IMR-90 (cell line): ENCODE results near the gene VAT1. TPM values are rescaled to one million over a fixed set of nuclear protein-coding genes. Genes with fewer than 3 reads are reported as not detected.

Experiments
- ATAC-seq: fragments of 200-7000 bp; cut with Tn5 transposase; 2 replicates; pipeline ENCODE4 v1.9.1; 2020; ENCODE audit warnings: low read depth, mild to moderate bottlenecking, moderate library complexity
- BruUV-seq: library from RNA; stranded (reverse); fragments of 400-500 nt; replicated peaks from 2 replicates; lab custom pipeline; 2021; lab: Mats Ljungman, UMichigan
- CTCF ChIA-PET: fragments of 300-600 bp; formaldehyde crosslinking; extraction: SDS; loops from one replicate; lab custom pipeline; 2021; ENCODE audit warnings: antibody characterized with exemption; lab: Yijun Ruan, JAX
- POLR2A ChIA-PET: fragments of 300-600 bp; sonication (Branson Sonifier 250); formaldehyde crosslinking; loops from one replicate; lab custom pipeline; 2022; ENCODE audit warnings: antibody characterized with exemption; ENCODE audit not compliant: unreplicated experiment; lab: Charles Lee
- DNase-seq: peaks from one replicate; pipeline ENCODE4 v3.0.0; 2013
- H2AFZ ChIP-seq: replicated peaks from 2 replicates; pipeline ENCODE3; 2013; ENCODE audit warnings: low read length, mild to moderate bottlenecking; ENCODE audit not compliant: poor library complexity
- H2AK5ac ChIP-seq: 2 replicates; pipeline ENCODE4 v1.6.1; 2013; ENCODE audit warnings: low read depth, low read length, inconsistent platforms
- H2AK9ac ChIP-seq: replicated peaks from 2 replicates; pipeline ENCODE3; 2013; ENCODE audit warnings: mild to moderate bottlenecking, low read depth, low read length, moderate library complexity; ENCODE audit not compliant: poor library complexity
- H2BK120ac ChIP-seq: 2 replicates; pipeline ENCODE4 v1.6.1; 2013; ENCODE audit warnings: low read depth, low read length, inconsistent platforms
- H2BK15ac ChIP-seq: 3 replicates; pipeline ENCODE4 v1.6.1; 2013; ENCODE audit warnings: low read depth, low read length, inconsistent platforms
- H2BK20ac ChIP-seq: 2 replicates; pipeline ENCODE4 v1.6.1; 2013; ENCODE audit warnings: low read depth, mild to moderate bottlenecking, inconsistent platforms, low read length, moderate library complexity
- H2BK5ac ChIP-seq: 2 replicates; pipeline ENCODE4 v1.6.1; 2013; ENCODE audit warnings: mild to moderate bottlenecking, low read depth, low read length, inconsistent platforms; ENCODE audit not compliant: poor library complexity, severe bottlenecking
- H3K14ac ChIP-seq: replicated peaks from 2 replicates; pipeline ENCODE4 v1.6.1; 2013; ENCODE audit warnings: low read depth, low read length, inconsistent platforms
- H3K18ac ChIP-seq: 2 replicates; pipeline ENCODE4 v1.6.1; 2013; ENCODE audit warnings: low read depth, low read length, control low read depth
- H3K23ac ChIP-seq: 2 replicates; pipeline ENCODE4 v1.6.1; 2013; ENCODE audit warnings: low read depth, low read length, inconsistent platforms
- H3K27ac ChIP-seq: 2 replicates; pipeline ENCODE4 v1.5.1; 2013; ENCODE audit warnings: mild to moderate bottlenecking, control low read depth, low read length; ENCODE audit not compliant: insufficient read depth
- H3K27me3 ChIP-seq: 2 replicates; pipeline ENCODE4 v1.6.1; 2013; ENCODE audit warnings: low read length; ENCODE audit not compliant: control insufficient read depth, insufficient read depth
- H3K36me3 ChIP-seq: 2 replicates; pipeline ENCODE4 v1.6.1; 2013; ENCODE audit warnings: low read length, mixed read lengths; ENCODE audit not compliant: control insufficient read depth, insufficient read depth
- H3K4ac ChIP-seq: 2 replicates; pipeline ENCODE4 v1.6.1; 2013; ENCODE audit warnings: low read depth, low read length, inconsistent platforms
- H3K4me1 ChIP-seq: 2 replicates; pipeline ENCODE4 v1.6.1; 2013; ENCODE audit warnings: low read length, mixed read lengths; ENCODE audit not compliant: control insufficient read depth, insufficient read depth
- H3K4me2 ChIP-seq: 2 replicates; pipeline ENCODE4 v1.6.1; 2013; ENCODE audit warnings: low read depth, mild to moderate bottlenecking, control low read depth, low read length, moderate library complexity
- H3K4me3 ChIP-seq: 2 replicates; pipeline ENCODE4 v1.5.1; 2013; ENCODE audit warnings: low read depth, mild to moderate bottlenecking, control low read depth, low read length, moderate library complexity; ENCODE audit not compliant: insufficient read depth
- H3K56ac ChIP-seq: 2 replicates; pipeline ENCODE4 v1.6.1; 2013; ENCODE audit warnings: low read length, inconsistent platforms; ENCODE audit not compliant: insufficient read depth; ENCODE audit errors: extremely low read depth
- H3K79me1 ChIP-seq, 2 experiments: 2 replicates each; pipeline ENCODE4 v1.6.1; 2013; ENCODE audit warnings: low read length in 2 of 2, inconsistent platforms in 1 of 2, low read depth in 1 of 2
- H3K9ac ChIP-seq: 2 replicates; pipeline ENCODE4 v1.6.1; 2013; ENCODE audit warnings: low read depth, low read length, control low read depth
- H3K9me1 ChIP-seq: 2 replicates; pipeline ENCODE4 v1.6.1; 2013; ENCODE audit warnings: low read length, inconsistent platforms; ENCODE audit not compliant: insufficient read depth
- H3K9me3 ChIP-seq: 2 replicates; pipeline ENCODE4 v1.6.1; 2013; ENCODE audit warnings: low read length; ENCODE audit not compliant: control insufficient read depth, insufficient read depth
- H4K20me1 ChIP-seq: 2 replicates; pipeline ENCODE4 v1.6.1; 2013; ENCODE audit warnings: low read length, inconsistent platforms; ENCODE audit not compliant: insufficient read depth
- H4K5ac ChIP-seq: 2 replicates; pipeline ENCODE4 v1.6.1; 2013; ENCODE audit warnings: mild to moderate bottlenecking, low read depth, low read length, control low read depth
- H4K8ac ChIP-seq, 2 experiments: 2 replicates each; pipeline ENCODE4 v1.6.1; 2013; ENCODE audit warnings: low read depth in 2 of 2, low read length in 2 of 2, control low read depth in 1 of 2, inconsistent platforms in 1 of 2
- H4K91ac ChIP-seq: 2 replicates; pipeline ENCODE4 v1.6.1; 2013; ENCODE audit warnings: low read depth, low read length, inconsistent platforms; ENCODE audit not compliant: insufficient read depth
- BHLHE40 ChIP-seq: fragments of 150-350 bp; IDR thresholded peaks from 2 replicates; pipeline ENCODE4 v1.6.1; 2016; ENCODE audit warnings: mild to moderate bottlenecking, low read depth, low read length
- CEBPB ChIP-seq: IDR thresholded peaks from 2 replicates; pipeline ENCODE4 v1.6.1; 2012; ENCODE audit warnings: low read depth, low read length, improper control_type of control experiment
- CHD1 ChIP-seq: IDR thresholded peaks from 2 replicates; pipeline ENCODE4 v1.6.1; 2012; ENCODE audit warnings: low read depth, low read length, improper control_type of control experiment
- ELK1 ChIP-seq: fragments of 150-350 bp; IDR thresholded peaks from 2 replicates; pipeline ENCODE4 v1.6.1; 2016; ENCODE audit warnings: low read depth, mild to moderate bottlenecking, low read length, moderate library complexity, borderline replicate concordance
- FOS ChIP-seq: fragments of 150-350 bp; IDR thresholded peaks from 2 replicates; pipeline ENCODE4 v1.6.1; 2016; ENCODE audit warnings: low read depth, low read length
- MAFK ChIP-seq: IDR thresholded peaks from 2 replicates; pipeline ENCODE4 v1.6.1; 2012; ENCODE audit warnings: low read depth, low read length, improper control_type of control experiment
- MAZ ChIP-seq: IDR thresholded peaks from 2 replicates; pipeline ENCODE4 v1.6.1; 2012; ENCODE audit warnings: low read depth, mild to moderate bottlenecking, low read length, improper control_type of control experiment, moderate library complexity, borderline replicate concordance
- MXI1 ChIP-seq: IDR thresholded peaks from 2 replicates; pipeline ENCODE4 v1.6.1; 2012; ENCODE audit warnings: low read depth, mild to moderate bottlenecking, low read length, moderate library complexity, borderline replicate concordance
- NFE2L2 ChIP-seq: fragments of 150-350 bp; IDR thresholded peaks from 2 replicates; pipeline ENCODE4 v1.6.1; 2016; ENCODE audit warnings: low read depth, mild to moderate bottlenecking, low read length
- POLR2A ChIP-seq: IDR thresholded peaks from 2 replicates; pipeline ENCODE4 v1.6.1; 2012; ENCODE audit warnings: mild to moderate bottlenecking, low read depth, low read length
- RAD21 ChIP-seq: IDR thresholded peaks from 2 replicates; pipeline ENCODE4 v1.6.1; 2012; ENCODE audit warnings: low read length, improper control_type of control experiment
- RCOR1 ChIP-seq: IDR thresholded peaks from 2 replicates; pipeline ENCODE4 v1.6.1; 2012; ENCODE audit warnings: mild to moderate bottlenecking, low read length, improper control_type of control experiment; ENCODE audit not compliant: insufficient replicate concordance
- RFX5 ChIP-seq: IDR thresholded peaks from 2 replicates; pipeline ENCODE4 v1.8.0; 2012; ENCODE audit warnings: low read depth, mild to moderate bottlenecking, low read length, moderate library complexity
- SMC3 ChIP-seq: fragments of 150-350 bp; IDR thresholded peaks from 2 replicates; pipeline ENCODE4 v1.6.1; 2016; ENCODE audit warnings: low read depth, mild to moderate bottlenecking, antibody characterized with exemption, low read length, moderate library complexity
- USF2 ChIP-seq: fragments of 150-350 bp; IDR thresholded peaks from 2 replicates; pipeline ENCODE4 v1.6.1; 2017; ENCODE audit warnings: mild to moderate bottlenecking, antibody characterized with exemption, low read length, low read depth
- WGBS, 2 experiments: methylation state at CpG; one replicate each; pipeline versions ENCODE4 v1.1.5 to v1.1.7; 2013; ENCODE audit warnings: missing lambda C conversion rate in 2 of 2; ENCODE audit not compliant: insufficient read length in 1 of 2; ENCODE audit errors: extremely low coverage in 2 of 2; 5-methylcytosine and 5-hydroxymethylcytosine counted together
- dilution Hi-C: fragments of 300-500 bp; cut with HindIII; formaldehyde crosslinking; loops from one replicate; pipeline ENCODE4 v1.14.3; 2018; ENCODE audit warnings: low sequenced_read_pairs; ENCODE audit not compliant: unreplicated experiment
- in situ Hi-C: fragments of 300-500 bp; cut with MboI; formaldehyde crosslinking; loops from 3 replicates; pipeline ENCODE4 v1.14.3; 2019; ENCODE audit warnings: low sequenced_read_pairs, inconsistent platforms, mixed read lengths
- intact Hi-C: fragments of 100-400 bp; cut with micrococcal nuclease; formaldehyde crosslinking; loops from 2 replicates; pipeline ENCODE4 v1.10.0; 2022
- polyA plus RNA-seq, 3 experiments: library from polyadenylated mRNA; depleted of rRNA; stranded (reverse); fragments of >200 nt; gene quantifications; 2 replicates each; pipeline ENCODE4 v1.2.3, GENCODE V29; 2012; ENCODE audit warnings: low replicate concordance in 1 of 3
- total RNA-seq: library from RNA; depleted of rRNA; stranded (reverse); fragments of >200 nt; gene quantifications from 2 replicates; pipeline ENCODE4 v1.2.3, GENCODE V29; 2012

The VAT1 gene
- total and polyA plus RNA-seq, 2 of the 4 experiments (the other 2 are of a cell fraction), result 97.3 to 101 TPM

GRCh38 chr17:43028221-43028861 lies 6.2 kb upstream of the VAT1 start:
- POLR2A ChIA-PET, result no interaction called here
- intact Hi-C loops, result no loop called here
- H3K9me3 ChIP-seq, result no peaks in the 10 kb centered on the region

More at GRCh38 chr17:43028221-43028861, 6.2 kb upstream of the VAT1 start:
- Histone ChIP-seq H3K18ac (no peak overlapping the region), H3K56ac (no peak overlapping the region), H3K4me2 (no peak overlapping the region), H3K14ac (no peak overlapping the region), H4K20me1 (no peaks in the 10 kb centered on the region), H3K79me1 (no peaks in the 10 kb centered on the region), H3K27me3 (peaks cover 4% of the 10 kb centered on the region; the same call in 1 of the 2 replicates), H2BK20ac (no peak overlapping the region), H2AFZ (no peak overlapping the region), H2AK9ac (no peak overlapping the region), H4K91ac (no peak overlapping the region), H3K9me1 (no peaks in the 10 kb centered on the region; the same call in 1 of the 2 replicates), H3K4ac (no peak overlapping the region), H4K5ac (no peak overlapping the region), H3K23ac (no peak overlapping the region), H2AK5ac (no peak overlapping the region), H4K8ac (no peak overlapping the region), H3K27ac (no peak overlapping the region), H3K9ac (no peak overlapping the region), H3K36me3 (no peaks in the 10 kb centered on the region), H2BK120ac (no peak overlapping the region), H3K4me1 (peaks cover 4% of the 10 kb centered on the region; the same call in 1 of the 2 replicates), H2BK5ac (no peak overlapping the region), H3K4me3 (no peak overlapping the region), H2BK15ac (no peak overlapping the region)
- WGBS, 2 experiments, result 70% methylated on average over 13 of the region's 17 CpGs; no CpG with 5 or more reads in 1 of the 2 experiments
- CTCF ChIA-PET, result interaction anchor here (0.6 kb wide), 1 partner anchor 44 kb away, joined by 3 read pairs; no protein-coding TSS in a partner anchor
- dilution Hi-C loops (no loop called here), in situ Hi-C loops (loop anchor here (5.0 kb wide), 1 partner anchor 144 kb away; the partner anchor contains the start of gene NBR1)
- no peak for DNase-seq
- BruUV-seq, result no TSS peak
- no peak for ATAC-seq
- TF ChIP-seq RAD21 (no peak), ELK1 (no peak), RFX5 (no peak), BHLHE40 (no peak), RCOR1 (no peak), FOS (no peak), CEBPB (no peak), POLR2A (no peak), MXI1 (no peak), CHD1 (no peak), NFE2L2 (no peak), MAFK (no peak), SMC3 (no peak), USF2 (no peak), MAZ (no peak)
